NCI-H510A (cell line): ENCODE data around the gene PGGT1B.

Experiments
- DNase-seq: peaks from one replicate; lab custom pipeline; 2025; lab: John Stamatoyannopoulos, UW

Gene PGGT1B

DNA sequence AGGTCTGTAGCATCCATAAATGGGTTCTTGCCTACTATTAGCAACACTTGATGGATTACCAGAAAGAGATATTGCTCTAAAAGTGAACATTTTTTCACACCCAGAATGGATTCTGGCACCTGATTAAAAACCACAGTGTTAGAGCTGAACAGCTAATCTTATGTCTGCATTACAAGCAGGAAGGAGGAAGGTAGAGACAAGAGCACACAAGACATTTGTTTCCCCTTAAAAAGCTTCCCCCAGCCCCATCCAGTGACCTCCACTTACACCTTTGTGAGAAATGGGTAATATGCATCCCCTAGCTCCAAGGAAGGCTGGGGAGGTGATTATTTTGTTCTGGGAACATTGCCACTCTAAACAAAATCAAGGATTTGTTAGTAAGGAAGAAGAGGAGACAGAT, 80.9 kb downstream of the PGGT1B start:
- no peak for DNase-seq

DNA sequence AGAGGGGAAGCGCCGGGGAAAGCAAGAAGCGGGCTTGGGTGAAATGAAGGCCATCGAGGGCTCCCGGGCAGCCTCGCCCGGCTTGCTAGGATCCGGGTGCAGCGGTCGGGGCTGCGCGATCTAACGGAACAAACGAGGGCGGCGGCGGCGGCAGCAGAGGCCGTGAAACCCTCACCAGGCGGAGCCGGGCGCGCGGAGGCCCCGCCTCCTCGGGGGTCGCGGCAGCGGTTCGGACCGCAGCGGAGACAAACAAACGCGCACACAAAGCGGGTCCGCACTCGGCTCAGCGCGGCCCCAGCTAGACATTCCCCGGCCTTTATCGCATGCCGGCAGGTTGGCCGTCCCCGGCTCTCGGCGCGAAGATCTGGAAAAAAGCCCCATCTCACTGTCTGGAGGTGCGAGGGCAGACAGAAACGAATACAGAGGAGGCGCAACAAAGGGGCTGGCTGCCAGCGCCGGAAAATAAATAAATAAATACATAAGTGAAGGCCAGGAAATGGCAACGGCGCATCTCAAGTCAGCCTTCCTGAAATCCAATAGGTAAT, 82.4 kb downstream of the PGGT1B start:
- DNase-seq = no peak

GRCh38 chr5:115179394-115180164, 83.1 kb downstream of the PGGT1B start:
- DNase-seq = no peak

- DNase-seq = no peak
Observed at GRCh38 chr5:115179030-115179393, 83.7 kb downstream of the PGGT1B start.

- no peak for DNase-seq
Observed at GRCh38 chr5:115170929-115171510, 91.7 kb downstream of the PGGT1B start.

DNA sequence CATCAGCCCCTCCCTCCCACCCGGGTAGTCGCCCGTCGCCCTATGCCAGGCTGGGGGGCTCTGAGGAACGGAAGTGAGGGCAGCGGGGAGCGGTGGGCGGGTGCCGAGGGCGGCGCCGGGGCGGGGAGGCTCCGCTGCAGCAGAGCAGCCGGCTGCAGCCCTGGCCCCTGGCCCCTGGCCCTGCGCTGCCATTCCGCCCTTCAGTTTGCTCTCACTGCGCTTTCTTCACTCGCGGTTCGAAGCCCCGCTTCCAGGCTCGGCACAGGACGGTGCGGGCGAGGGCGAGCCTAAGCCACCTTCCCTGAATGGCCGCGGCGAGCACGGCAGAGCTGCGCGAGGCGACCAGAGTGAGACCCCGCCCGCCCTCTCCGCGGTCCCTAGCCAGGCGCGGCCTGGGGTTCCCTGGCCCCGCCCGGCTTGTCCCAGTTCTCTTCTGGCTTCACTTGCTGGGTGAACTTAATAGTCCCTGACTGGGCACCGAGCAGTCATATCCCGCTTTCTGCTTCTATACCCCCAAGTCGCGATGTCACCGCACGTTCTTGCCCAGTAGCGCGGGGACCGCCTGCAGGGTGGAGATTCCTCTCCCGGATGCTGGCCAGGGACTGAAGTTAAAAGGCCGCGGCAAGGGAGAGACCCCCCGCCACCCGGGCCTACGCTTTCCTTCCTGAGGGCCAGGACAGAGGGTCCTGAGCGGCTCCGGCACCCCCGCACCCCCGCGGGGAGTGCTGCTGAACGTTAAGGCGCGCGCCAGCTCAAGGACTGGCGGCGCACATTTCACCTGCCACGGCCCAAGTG, 92.3 kb downstream of the PGGT1B start:
- DNase-seq = peak; percentile 67

GRCh38 chr5:115169487-115170133, 93.1 kb downstream of the PGGT1B start, which contains the start of gene TRIM36:
Gene TRIM36 (minus strand): TSS chr5:115169908. CDS start chr5:115169634, 274 bp downstream.
- DNase-seq = peak; percentile 77

GRCh38 chr5:115168829-115169486, 93.7 kb downstream of the PGGT1B start:
- DNase-seq = no peak

DNA sequence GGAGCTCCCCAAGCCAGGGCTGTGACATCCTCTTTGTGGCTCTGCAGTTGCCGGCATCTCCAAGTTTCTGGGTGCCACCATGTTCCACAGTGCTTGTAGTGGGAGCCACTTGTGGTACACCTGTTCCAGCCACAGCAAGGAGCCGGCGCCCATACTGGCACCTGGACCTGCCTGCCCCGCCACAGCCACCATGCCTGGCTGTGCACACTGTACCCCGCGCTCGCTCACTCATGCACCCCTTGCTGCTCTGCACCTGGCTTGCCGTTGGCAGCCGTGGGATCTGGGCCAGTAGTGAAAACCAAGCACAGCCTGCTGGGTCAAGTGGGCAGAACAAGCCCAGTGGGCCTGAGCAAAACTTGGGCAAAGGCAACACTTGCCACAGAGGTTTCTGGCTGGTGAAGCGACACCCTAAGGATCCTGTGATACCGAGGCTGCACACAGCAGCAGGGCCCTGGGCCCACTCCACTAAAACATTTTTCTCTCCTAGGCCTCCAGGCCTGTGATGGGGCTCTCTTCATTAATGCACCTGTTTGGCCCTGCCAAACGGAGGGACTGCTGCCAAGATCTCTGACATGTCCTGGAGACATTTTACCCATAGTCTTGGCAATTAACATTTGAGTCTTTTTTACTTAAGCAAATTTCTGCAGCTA, 95.8 kb downstream of the PGGT1B start:
- no peak for DNase-seq

DNA sequence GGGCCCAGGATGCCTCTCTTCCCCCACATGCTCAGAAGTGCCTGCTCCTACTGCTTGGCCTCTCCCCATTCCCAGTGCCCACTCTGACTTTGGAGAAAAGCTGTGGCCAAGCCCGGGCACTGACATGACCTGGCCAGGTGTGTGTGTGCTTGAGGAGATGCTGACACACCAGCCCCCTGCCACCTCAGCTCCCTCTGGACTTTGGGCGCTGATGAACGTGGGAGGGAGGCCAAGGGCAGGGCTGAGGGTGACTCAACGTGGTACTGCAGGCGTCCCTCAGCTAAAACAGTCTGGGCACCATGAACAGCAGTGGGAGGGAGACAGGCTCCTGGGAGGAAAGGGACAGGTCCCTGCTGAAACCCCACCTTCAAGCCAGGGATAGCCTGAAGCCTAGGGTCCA, 96.9 kb downstream of the PGGT1B start:
- DNase-seq = no peak

- DNase-seq = no peak
Observed at GRCh38 chr5:115160975-115161475, 101.7 kb downstream of the PGGT1B start.
